Neural cell (in vitro differentiated cells): ENCODE results near the gene CFAP299. TPM values are rescaled to one million over a fixed set of nuclear protein-coding genes. Genes with fewer than 3 reads are reported as not detected.

Experiments
- H2AFZ ChIP-seq: fragments of 200-600, 300-800 bp; sonication (generic), shearing (Covaris generic); 2 replicates; pipeline ENCODE4 v1.6.0; 2014; ENCODE audit warnings: low read depth, mild to moderate bottlenecking, antibody characterized with exemption, low read length, moderate library complexity
- H3F3A ChIP-seq: fragments of 200-600 bp; shearing (Covaris generic); 2 replicates; pipeline ENCODE4 v1.6.1; 2016; ENCODE audit warnings: mild to moderate bottlenecking, moderate library complexity, mixed read lengths, antibody characterized with exemption, low read length; ENCODE audit not compliant: insufficient read depth, poor library complexity, severe bottlenecking
- H3K27ac ChIP-seq: fragments of 200-600, 300-800 bp; sonication (generic), shearing (Covaris generic); 2 replicates; pipeline ENCODE4 v1.5.1; 2014; ENCODE audit warnings: mild to moderate bottlenecking, low read length, moderate library complexity
- H3K27me3 ChIP-seq: fragments of 300-800, 200-600 bp; sonication (generic), shearing (Covaris generic); 2 replicates; pipeline ENCODE4 v1.6.0; 2014; ENCODE audit warnings: mild to moderate bottlenecking, low read depth, low read length, moderate library complexity; ENCODE audit not compliant: insufficient read depth
- H3K36me3 ChIP-seq: fragments of 300-800, 200-600 bp; sonication (generic), shearing (Covaris generic); 2 replicates; pipeline ENCODE4 v1.5.1; 2014; ENCODE audit warnings: mild to moderate bottlenecking, antibody characterized with exemption, low read length, moderate library complexity; ENCODE audit not compliant: insufficient read depth
- H3K4me2 ChIP-seq: fragments of 300-800, 200-600 bp; sonication (generic), shearing (Covaris generic); 2 replicates; pipeline ENCODE4 v1.6.0; 2014; ENCODE audit warnings: mild to moderate bottlenecking, low read length
- H3K4me3 ChIP-seq: fragments of 300-800, 200-600 bp; sonication (generic), shearing (Covaris generic); 2 replicates; pipeline ENCODE4 v1.5.1; 2014; ENCODE audit warnings: mild to moderate bottlenecking, low read length, moderate library complexity
- H3K79me2 ChIP-seq: fragments of 200-600 bp; shearing (Covaris generic); replicated peaks from 2 replicates; pipeline ENCODE4 v1.6.0; 2014; ENCODE audit warnings: mild to moderate bottlenecking, low read length, moderate library complexity; ENCODE audit not compliant: insufficient read depth
- H3K9ac ChIP-seq: fragments of 300-800, 200-600 bp; sonication (generic), shearing (Covaris generic); 2 replicates; pipeline ENCODE4 v1.6.1; 2016; ENCODE audit warnings: mild to moderate bottlenecking, low read length, mixed read lengths
- H3K9me2 ChIP-seq: fragments of 200-600 bp; shearing (Covaris generic); 2 replicates; pipeline ENCODE4 v1.6.1; 2016; ENCODE audit warnings: mild to moderate bottlenecking, low read length, mixed read lengths; ENCODE audit not compliant: insufficient read depth
- H3K9me3 ChIP-seq: fragments of 200-600, 300-800 bp; sonication (generic), shearing (Covaris generic); 2 replicates; pipeline ENCODE4 v1.6.1; 2016; ENCODE audit warnings: mild to moderate bottlenecking, mixed run types, low read length, moderate library complexity, mixed read lengths
- H4K20me1 ChIP-seq: fragments of 200-600 bp; shearing (Covaris generic); 2 replicates; pipeline ENCODE4 v1.6.1; 2016; ENCODE audit warnings: mild to moderate bottlenecking, mixed run types; ENCODE audit not compliant: insufficient read depth
- CTCF ChIP-seq: fragments of 450-650 bp; IDR thresholded peaks from 2 replicates; pipeline ENCODE4 v1.5.1; 2014; ENCODE audit warnings: antibody characterized with exemption, mild to moderate bottlenecking, moderate library complexity; ENCODE audit not compliant: poor library complexity, severe bottlenecking
- EP300 ChIP-seq: fragments of 450-650 bp; conservative IDR thresholded peaks from 2 replicates; pipeline ENCODE4 v1.6.1; 2014; ENCODE audit warnings: antibody characterized with exemption, mild to moderate bottlenecking, moderate library complexity; ENCODE audit not compliant: poor library complexity, severe bottlenecking
- EZH2 ChIP-seq: fragments of 200-600, 300-800 bp; shearing (Covaris generic), sonication (generic); IDR thresholded peaks from 2 replicates; pipeline ENCODE4 v1.6.1; 2014; ENCODE audit warnings: antibody characterized with exemption, low read length, borderline replicate concordance, mild to moderate bottlenecking; ENCODE audit not compliant: insufficient read depth, poor library complexity, severe bottlenecking
- MXI1 ChIP-seq: fragments of 450-650 bp; conservative IDR thresholded peaks from 2 replicates; pipeline ENCODE4 v1.6.1; 2014; ENCODE audit warnings: antibody characterized with exemption, mild to moderate bottlenecking; ENCODE audit not compliant: poor library complexity, severe bottlenecking
- POLR2AphosphoS5 ChIP-seq: IDR thresholded peaks from 2 replicates; pipeline ENCODE4 v1.6.1; 2012
- RAD21 ChIP-seq: fragments of 450-650 bp; conservative IDR thresholded peaks from 2 replicates; pipeline ENCODE4 v1.6.1; 2014; ENCODE audit warnings: antibody characterized with exemption, mild to moderate bottlenecking, moderate library complexity
- REST ChIP-seq: IDR thresholded peaks from 2 replicates; pipeline ENCODE4 v1.6.1; 2012; ENCODE audit warnings: borderline replicate concordance
- SMC3 ChIP-seq: fragments of 450-650 bp; conservative IDR thresholded peaks from 2 replicates; pipeline ENCODE4 v1.6.1; 2014; ENCODE audit warnings: antibody characterized with exemption, mild to moderate bottlenecking, moderate library complexity; ENCODE audit not compliant: poor library complexity
- TAF1 ChIP-seq: IDR thresholded peaks from 2 replicates; pipeline ENCODE4 v1.6.1; 2012; ENCODE audit warnings: low read depth
- polyA plus RNA-seq: library from polyadenylated mRNA; depleted of rRNA; stranded (reverse); fragments of >200 nt; gene quantifications from 2 replicates; pipeline ENCODE4 v1.2.3, GENCODE V29; 2014

Gene CFAP299
- polyA plus RNA-seq, 1 donor from 2014 or later, result not detected

- TF ChIP-seq SMC3, result no peak
- no peak for TF ChIP-seq CTCF
- no peak for TF ChIP-seq EP300
- no peak for TF ChIP-seq TAF1
- no peak for TF ChIP-seq MXI1
- no peak for TF ChIP-seq REST
- TF ChIP-seq EZH2, result no peak
- TF ChIP-seq POLR2AphosphoS5, result no peak
- TF ChIP-seq RAD21, result no peak
- no peak overlapping the region for H3K9ac ChIP-seq
Observed at GRCh38 chr4:80903020-80903419, 567.5 kb downstream of the CFAP299 start.

GRCh38 chr4:80909938-80910337, 574.4 kb downstream of the CFAP299 start:
- TF ChIP-seq EZH2 (no peak), EP300 (no peak), RAD21 (no peak), SMC3 (no peak), REST (no peak), TAF1 (no peak), POLR2AphosphoS5 (no peak), MXI1 (no peak), CTCF (no peak)
- H4K20me1 ChIP-seq, result no peaks in the 10 kb centered on the region

More at GRCh38 chr4:80903020-80903419, 567.5 kb downstream of the CFAP299 start:
- Histone ChIP-seq H3F3A (no peaks in the 10 kb centered on the region), H3K4me2 (no peak overlapping the region), H3K27ac (no peak overlapping the region), H3K36me3 (no peaks in the 10 kb centered on the region), H3K27me3 (no peaks in the 10 kb centered on the region), H3K9me3 (no peaks in the 10 kb centered on the region), H2AFZ (no peak overlapping the region), H4K20me1 (no peaks in the 10 kb centered on the region), H3K9me2 (no peaks in the 10 kb centered on the region), H3K4me3 (no peak overlapping the region), H3K79me2 (no peaks in the 10 kb centered on the region)

More at GRCh38 chr4:80909938-80910337, 574.4 kb downstream of the CFAP299 start:
- H3K4me3 ChIP-seq, result no peak overlapping the region
- no peaks in the 10 kb centered on the region for H3K27me3 ChIP-seq
- no peak overlapping the region for H3K27ac ChIP-seq
- no peaks in the 10 kb centered on the region for H3F3A ChIP-seq
- no peak overlapping the region for H3K9ac ChIP-seq
- H3K4me2 ChIP-seq, result no peak overlapping the region
- no peaks in the 10 kb centered on the region for H3K79me2 ChIP-seq
- H3K36me3 ChIP-seq, result no peaks in the 10 kb centered on the region
- no peaks in the 10 kb centered on the region for H3K9me2 ChIP-seq
- H3K9me3 ChIP-seq, result no peaks in the 10 kb centered on the region
- H2AFZ ChIP-seq, result no peak overlapping the region
